ACC112 (cell line): ENCODE data around the gene ITGB2.

Source experiments
- H2AFZ ChIP-seq: fragments of 200-600 bp; sonication (generic); one replicate; pipeline ENCODE4 v1.6.0; 2017; ENCODE audit warnings: antibody characterized with exemption, low read length; ENCODE audit not compliant: unreplicated experiment
- H3K27ac ChIP-seq: fragments of 200-600 bp; sonication (generic); 2 replicates; pipeline ENCODE4 v1.5.1; 2014; ENCODE audit warnings: low read depth, mild to moderate bottlenecking, antibody characterized with exemption, low read length, moderate library complexity
- H3K27me3 ChIP-seq: fragments of 200-600 bp; sonication (generic); 2 replicates; pipeline ENCODE4 v1.6.1; 2014; ENCODE audit warnings: mild to moderate bottlenecking, antibody characterized with exemption, low read length, moderate library complexity, mixed read lengths; ENCODE audit not compliant: insufficient read depth
- H3K36me3 ChIP-seq: fragments of 200-600 bp; sonication (generic); 2 replicates; pipeline ENCODE4 v1.6.1; 2016; ENCODE audit warnings: mild to moderate bottlenecking, antibody characterized with exemption, low read length, moderate library complexity, mixed read lengths; ENCODE audit not compliant: insufficient read depth
- H3K4me1 ChIP-seq: fragments of 200-600 bp; sonication (generic); one replicate; pipeline ENCODE4 v1.6.1; 2016; ENCODE audit warnings: low read length, mixed read lengths; ENCODE audit not compliant: insufficient read depth, unreplicated experiment, control insufficient read depth
- H3K4me3 ChIP-seq: fragments of 200-600 bp; sonication (generic); 2 replicates; pipeline ENCODE4 v1.5.1; 2014; ENCODE audit warnings: mild to moderate bottlenecking, low read depth, low read length
- H3K79me2 ChIP-seq: fragments of 200-600 bp; sonication (generic); one replicate; pipeline ENCODE4 v1.6.0; 2016; ENCODE audit warnings: low read length; ENCODE audit not compliant: control insufficient read depth, unreplicated experiment, insufficient read depth

Gene ITGB2

GRCh38 chr21:44846485-44847260, 74.0 kb downstream of the ITGB2 start:
- no peak overlapping the region for H3K27ac ChIP-seq

GRCh38 chr21:44846224-44846484, 74.5 kb downstream of the ITGB2 start:
- peak overlapping the region; percentile 22; the same call in 1 of the 2 replicates for H3K27ac ChIP-seq
- H3K79me2 ChIP-seq = no peaks in the 10 kb centered on the region
- H3K4me1 ChIP-seq = peaks cover 16% of the 10 kb centered on the region
- peaks cover 8% of the 10 kb centered on the region; the same call in 1 of the 2 replicates for H3K36me3 ChIP-seq
- H3K27me3 ChIP-seq = peaks cover 5% of the 10 kb centered on the region; the same call in 1 of the 2 replicates
- H3K4me3 ChIP-seq = peak overlapping the region; percentile 76
- H2AFZ ChIP-seq = peak overlapping the region; percentile 67

More at GRCh38 chr21:44846485-44847260, 74.0 kb downstream of the ITGB2 start:
- Histone ChIP-seq H3K79me2 (no peaks in the 10 kb centered on the region), H3K4me3 (peak overlapping the region; percentile 76), H3K4me1 (peaks cover 16% of the 10 kb centered on the region), H3K36me3 (peaks cover 8% of the 10 kb centered on the region; the same call in 1 of the 2 replicates), H2AFZ (peak overlapping the region; percentile 67), H3K27me3 (peaks cover 5% of the 10 kb centered on the region; the same call in 1 of the 2 replicates)

- Histone ChIP-seq H3K36me3 (peaks cover 8% of the 10 kb centered on the region; the same call in 1 of the 2 replicates), H3K27ac (peak overlapping the region; percentile 22; the same call in 1 of the 2 replicates), H2AFZ (peak overlapping the region; percentile 67), H3K4me1 (peaks cover 16% of the 10 kb centered on the region), H3K79me2 (no peaks in the 10 kb centered on the region), H3K27me3 (peaks cover 5% of the 10 kb centered on the region; the same call in 1 of the 2 replicates), H3K4me3 (peak overlapping the region; percentile 76)
These were observed 75.1 kb downstream of the ITGB2 start for GRCh38 chr21:44845418-44846223.

- H3K27ac ChIP-seq = no peak overlapping the region
- H3K4me1 ChIP-seq = peaks cover 16% of the 10 kb centered on the region
- peaks cover 5% of the 10 kb centered on the region; the same call in 1 of the 2 replicates for H3K27me3 ChIP-seq
- H3K4me3 ChIP-seq = no peak overlapping the region
- no peak overlapping the region for H2AFZ ChIP-seq
- H3K36me3 ChIP-seq = no peaks in the 10 kb centered on the region; the same call in 1 of the 2 replicates
- H3K79me2 ChIP-seq = no peaks in the 10 kb centered on the region
These were observed 76.4 kb downstream of the ITGB2 start for GRCh38 chr21:44844256-44844655.

- no peaks in the 10 kb centered on the region for H3K36me3 ChIP-seq
- no peak overlapping the region for H2AFZ ChIP-seq
- no peak overlapping the region for H3K27ac ChIP-seq
- H3K27me3 ChIP-seq = peaks cover 5% of the 10 kb centered on the region; the same call in 1 of the 2 replicates
- H3K79me2 ChIP-seq = no peaks in the 10 kb centered on the region
- no peak overlapping the region for H3K4me3 ChIP-seq
- peaks cover 16% of the 10 kb centered on the region for H3K4me1 ChIP-seq
These were observed 77.8 kb downstream of the ITGB2 start for GRCh38 chr21:44842721-44843445.

GRCh38 chr21:44842087-44842486, 78.6 kb downstream of the ITGB2 start:
- Histone ChIP-seq H3K27ac (no peak overlapping the region), H3K27me3 (peaks cover 5% of the 10 kb centered on the region; the same call in 1 of the 2 replicates), H3K4me1 (peaks cover 21% of the 10 kb centered on the region), H2AFZ (no peak overlapping the region), H3K79me2 (no peaks in the 10 kb centered on the region), H3K4me3 (no peak overlapping the region), H3K36me3 (no peaks in the 10 kb centered on the region)

- H2AFZ ChIP-seq = no peak overlapping the region
- no peak overlapping the region for H3K27ac ChIP-seq
- peaks cover 5% of the 10 kb centered on the region; the same call in 1 of the 2 replicates for H3K27me3 ChIP-seq
- no peak overlapping the region for H3K4me3 ChIP-seq
- no peaks in the 10 kb centered on the region for H3K79me2 ChIP-seq
- peaks cover 15% of the 10 kb centered on the region for H3K4me1 ChIP-seq
- no peaks in the 10 kb centered on the region for H3K36me3 ChIP-seq
These were observed 79.9 kb downstream of the ITGB2 start for GRCh38 chr21:44840771-44841170.

GRCh38 chr21:44838951-44839350, 81.7 kb downstream of the ITGB2 start:
- Histone ChIP-seq H3K4me3 (no peak overlapping the region), H2AFZ (no peak overlapping the region), H3K36me3 (no peaks in the 10 kb centered on the region), H3K79me2 (no peaks in the 10 kb centered on the region), H3K27me3 (peaks cover 5% of the 10 kb centered on the region; the same call in 1 of the 2 replicates), H3K4me1 (peaks cover 12% of the 10 kb centered on the region), H3K27ac (no peak overlapping the region)

- no peaks in the 10 kb centered on the region for H3K79me2 ChIP-seq
- H2AFZ ChIP-seq = no peak overlapping the region
- no peak overlapping the region for H3K27ac ChIP-seq
- H3K27me3 ChIP-seq = peaks cover 5% of the 10 kb centered on the region; the same call in 1 of the 2 replicates
- no peak overlapping the region for H3K4me3 ChIP-seq
- no peaks in the 10 kb centered on the region for H3K36me3 ChIP-seq
- H3K4me1 ChIP-seq = peaks cover 12% of the 10 kb centered on the region
These were observed 82.4 kb downstream of the ITGB2 start for GRCh38 chr21:44838039-44838895.
